ENCODE results near the gene ST6GALNAC3.

DNA sequence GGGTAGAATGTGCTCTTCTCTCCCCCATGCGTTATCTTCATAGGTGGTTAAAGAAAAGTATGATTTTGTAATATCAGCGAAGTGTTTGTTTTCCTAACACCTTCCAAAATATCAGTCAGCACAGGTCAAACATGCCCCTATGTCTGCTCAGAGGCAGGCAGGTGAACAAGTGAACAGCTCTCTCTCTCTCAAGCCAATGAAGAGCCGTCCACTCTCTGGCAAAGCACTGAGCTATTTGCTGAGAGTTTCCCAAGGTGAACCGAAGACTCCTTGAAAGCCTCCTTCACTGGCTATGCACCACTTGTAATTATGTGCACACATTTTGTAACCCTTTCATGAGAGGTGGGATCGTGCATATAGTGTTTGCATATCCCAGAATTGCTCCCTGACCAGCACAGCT is 47.7 kb downstream of the ST6GALNAC3 start:
- TF ChIP-seq, protein P1, sequence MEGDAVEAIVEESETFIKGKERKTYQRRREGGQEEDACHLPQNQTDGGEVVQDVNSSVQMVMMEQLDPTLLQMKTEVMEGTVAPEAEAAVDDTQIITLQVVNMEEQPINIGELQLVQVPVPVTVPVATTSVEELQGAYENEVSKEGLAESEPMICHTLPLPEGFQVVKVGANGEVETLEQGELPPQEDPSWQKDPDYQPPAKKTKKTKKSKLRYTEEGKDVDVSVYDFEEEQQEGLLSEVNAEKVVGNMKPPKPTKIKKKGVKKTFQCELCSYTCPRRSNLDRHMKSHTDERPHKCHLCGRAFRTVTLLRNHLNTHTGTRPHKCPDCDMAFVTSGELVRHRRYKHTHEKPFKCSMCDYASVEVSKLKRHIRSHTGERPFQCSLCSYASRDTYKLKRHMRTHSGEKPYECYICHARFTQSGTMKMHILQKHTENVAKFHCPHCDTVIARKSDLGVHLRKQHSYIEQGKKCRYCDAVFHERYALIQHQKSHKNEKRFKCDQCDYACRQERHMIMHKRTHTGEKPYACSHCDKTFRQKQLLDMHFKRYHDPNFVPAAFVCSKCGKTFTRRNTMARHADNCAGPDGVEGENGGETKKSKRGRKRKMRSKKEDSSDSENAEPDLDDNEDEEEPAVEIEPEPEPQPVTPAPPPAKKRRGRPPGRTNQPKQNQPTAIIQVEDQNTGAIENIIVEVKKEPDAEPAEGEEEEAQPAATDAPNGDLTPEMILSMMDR (IDR thresholded peaks at IDR 0.05) = no peak
- TF ChIP-seq EZH2 (IDR thresholded peaks at IDR 0.05) = no peak
